Mucosa of rectum (tissue), 2 donors: ENCODE results near the gene BRI3BP.

Source experiments
- H3K27ac ChIP-seq, 2 donors: one replicate each; pipeline ENCODE4 v1.7.0; 2013; ENCODE audit warnings: inconsistent platforms in 2 of 2, low read depth in 2 of 2, low read length in 2 of 2
- H3K27me3 ChIP-seq, 2 donors: one replicate each; pipeline ENCODE4 v1.7.0; 2013; ENCODE audit warnings: low read length in 2 of 2; ENCODE audit not compliant: control insufficient read depth in 2 of 2, insufficient read depth in 2 of 2
- H3K36me3 ChIP-seq, 2 donors: one replicate each; pipeline ENCODE4 v1.7.0; 2013; ENCODE audit warnings: low read length in 2 of 2; ENCODE audit not compliant: control insufficient read depth in 2 of 2, insufficient read depth in 2 of 2
- H3K4me1 ChIP-seq, 2 donors: one replicate each; pipeline ENCODE4 v1.7.0; 2013; ENCODE audit warnings: low read length in 2 of 2, mild to moderate bottlenecking in 1 of 2; ENCODE audit not compliant: control insufficient read depth in 2 of 2, insufficient read depth in 2 of 2
- H3K4me3 ChIP-seq, 2 donors: one replicate each; pipeline ENCODE4 v1.7.0; 2013; ENCODE audit warnings: low read length in 2 of 2
- H3K9ac ChIP-seq, 2 donors: one replicate each; pipeline ENCODE4 v1.7.0; 2013; ENCODE audit warnings: low read length in 2 of 2, low read depth in 1 of 2, mild to moderate bottlenecking in 1 of 2
- H3K9me3 ChIP-seq, 2 donors: one replicate each; pipeline ENCODE4 v1.7.0; 2013; ENCODE audit warnings: low read length in 2 of 2; ENCODE audit not compliant: control insufficient read depth in 2 of 2
- donor health status: healthy.
- donor health status: Normal muscosa, but diverticular disease.

The BRI3BP gene, protein sequence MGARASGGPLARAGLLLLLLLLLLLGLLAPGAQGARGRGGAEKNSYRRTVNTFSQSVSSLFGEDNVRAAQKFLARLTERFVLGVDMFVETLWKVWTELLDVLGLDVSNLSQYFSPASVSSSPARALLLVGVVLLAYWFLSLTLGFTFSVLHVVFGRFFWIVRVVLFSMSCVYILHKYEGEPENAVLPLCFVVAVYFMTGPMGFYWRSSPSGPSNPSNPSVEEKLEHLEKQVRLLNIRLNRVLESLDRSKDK

DNA sequence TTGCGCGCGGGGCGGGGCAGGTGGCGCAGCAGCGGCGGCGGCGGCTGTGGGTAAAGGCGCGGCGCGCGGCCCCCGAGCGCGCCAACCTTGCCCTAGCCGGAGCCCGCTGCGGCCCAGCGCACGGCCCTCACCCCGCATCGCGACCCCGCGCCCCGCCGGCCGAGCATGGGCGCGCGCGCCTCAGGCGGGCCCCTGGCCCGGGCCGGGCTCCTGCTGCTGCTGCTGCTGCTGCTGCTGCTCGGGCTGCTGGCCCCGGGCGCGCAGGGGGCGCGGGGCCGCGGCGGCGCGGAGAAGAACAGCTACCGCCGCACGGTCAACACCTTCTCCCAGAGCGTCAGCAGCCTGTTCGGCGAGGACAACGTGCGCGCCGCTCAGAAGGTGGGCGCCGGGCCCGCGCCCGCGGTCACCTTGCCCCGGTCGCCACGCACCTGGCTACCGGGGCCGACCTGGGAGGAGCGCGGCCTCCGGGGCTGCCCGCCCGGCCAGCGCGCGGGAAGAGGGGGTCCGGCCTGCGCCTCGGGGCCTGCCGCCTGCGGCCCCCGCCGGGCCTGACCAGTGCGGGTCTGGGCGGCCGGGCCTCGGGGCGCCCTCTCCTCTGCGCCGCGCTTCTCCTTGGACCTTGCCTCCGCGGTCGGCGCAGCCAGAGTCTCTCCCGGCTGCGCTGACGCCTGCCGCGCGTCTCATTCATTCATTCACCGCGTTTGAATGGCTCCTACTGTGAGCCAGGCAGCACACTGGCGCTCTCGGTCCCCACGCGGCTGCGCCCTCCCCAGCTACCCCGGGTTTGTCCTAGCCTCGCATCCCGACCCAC, at the start of gene BRI3BP:
Gene BRI3BP, plus strand, starts transcription at position 20 of the 811 bp plus-strand sequence. Its CDS starts 146 bp downstream, at position 166.
- H3K4me3 ChIP-seq: peak within 1 kb of the TSS; percentile 85 to 92
- no peaks in the 10 kb centered on the region for H3K27me3 ChIP-seq
- H3K36me3 ChIP-seq: no peaks in the 10 kb centered on the region
- no peaks in the 10 kb centered on the region for H3K9me3 ChIP-seq
- H3K4me1 ChIP-seq: peaks cover 9 to 11% of the 10 kb centered on the region in 2 donors
- H3K27ac ChIP-seq: peak within 1 kb of the TSS; percentile 74 to 80
- H3K9ac ChIP-seq: peak within 1 kb of the TSS; percentile 70 to 72

GRCh38 chr12:124946447-124946793, 47.0 kb upstream of the BRI3BP start:
- H3K9me3 ChIP-seq: no peaks in the 10 kb centered on the region
- H3K9ac ChIP-seq: no peak overlapping the region
- H3K36me3 ChIP-seq: peaks cover 30 to 34% of the 10 kb centered on the region in 2 donors
- no peaks in the 10 kb centered on the region for H3K27me3 ChIP-seq
- no peaks in the 10 kb centered on the region for H3K4me1 ChIP-seq
- H3K4me3 ChIP-seq: no peak overlapping the region
- no peak overlapping the region for H3K27ac ChIP-seq

- no peak overlapping the region for H3K27ac ChIP-seq
- no peaks in the 10 kb centered on the region for H3K27me3 ChIP-seq
- no peak overlapping the region for H3K9ac ChIP-seq
- H3K4me3 ChIP-seq: no peak overlapping the region
- no peaks in the 10 kb centered on the region for H3K4me1 ChIP-seq
- H3K9me3 ChIP-seq: no peaks in the 10 kb centered on the region
- H3K36me3 ChIP-seq: peaks cover 30 to 38% of the 10 kb centered on the region in 2 donors
Observed at GRCh38 chr12:124947013-124947412, 46.4 kb upstream of the BRI3BP start.

DNA sequence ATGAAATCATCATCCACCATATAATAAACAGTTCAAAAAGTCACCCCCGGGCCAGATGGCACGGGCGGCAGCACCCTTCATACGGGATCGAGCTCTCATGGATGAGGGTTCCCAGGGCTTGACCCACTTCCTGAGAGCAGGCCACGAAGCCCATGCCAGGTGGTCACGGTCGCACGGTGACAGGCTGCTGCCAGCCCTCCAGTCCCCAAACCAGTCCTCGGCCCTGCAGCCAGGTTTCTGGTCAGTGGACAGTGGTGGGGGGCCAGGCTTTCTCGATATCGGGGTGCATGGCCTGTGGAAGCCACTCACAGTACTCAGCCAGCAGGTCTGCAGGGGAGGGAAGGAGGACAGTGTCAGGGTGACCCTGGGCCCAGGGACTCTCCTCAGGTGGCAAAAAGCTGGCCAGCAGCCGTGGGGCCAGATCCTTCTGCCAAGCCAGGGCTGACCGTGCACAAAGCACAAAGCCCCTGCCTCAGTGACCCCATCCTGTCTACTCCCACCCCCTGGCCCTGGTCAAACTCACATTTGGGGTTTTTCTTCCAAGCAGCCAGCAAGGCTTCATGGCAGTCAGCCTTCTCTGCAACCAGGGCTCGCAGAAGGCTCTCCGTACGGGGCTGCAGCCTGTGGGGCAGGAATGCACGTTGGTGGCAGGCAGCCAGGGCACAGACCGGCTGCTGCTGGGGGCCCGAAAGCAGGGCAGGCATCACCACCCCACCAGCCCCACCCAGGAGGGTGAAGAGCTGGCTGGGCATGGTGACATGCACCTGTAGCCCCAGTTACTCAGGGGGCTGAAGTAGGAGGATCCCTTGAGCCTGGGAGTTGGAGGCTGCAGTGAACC, 45.7 kb upstream of the BRI3BP start:
- Histone ChIP-seq H3K9me3 (no peaks in the 10 kb centered on the region), H3K4me3 (no peak overlapping the region), H3K27ac (no peak overlapping the region), H3K9ac (no peak overlapping the region), H3K27me3 (no peaks in the 10 kb centered on the region), H3K4me1 (no peaks in the 10 kb centered on the region), H3K36me3 (peaks cover 30 to 43% of the 10 kb centered on the region in 2 donors)

DNA sequence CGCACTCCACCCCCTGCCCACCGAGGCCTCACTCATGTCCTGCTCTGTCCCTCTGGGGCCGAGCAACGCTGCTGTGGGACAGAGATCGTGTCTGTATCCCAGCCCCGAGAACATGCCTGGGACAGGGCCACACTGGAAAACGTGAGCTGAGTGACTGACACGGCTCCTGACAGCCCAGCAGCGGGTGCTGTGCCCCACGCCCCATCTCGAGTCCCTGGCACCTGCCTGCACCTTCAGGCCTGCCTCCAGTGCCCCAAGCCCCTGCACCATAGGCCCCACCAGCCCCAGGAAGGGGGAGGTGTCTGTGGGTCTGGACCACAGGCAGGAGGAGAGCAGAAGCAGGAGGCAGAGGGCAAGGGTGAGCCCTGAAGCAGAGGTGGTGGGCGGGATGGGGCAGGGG, 44.4 kb upstream of the BRI3BP start:
- Histone ChIP-seq H3K9ac (no peak overlapping the region), H3K27ac (no peak overlapping the region), H3K4me3 (no peak overlapping the region), H3K36me3 (peaks cover 38 to 49% of the 10 kb centered on the region in 2 donors), H3K27me3 (no peaks in the 10 kb centered on the region), H3K9me3 (no peaks in the 10 kb centered on the region), H3K4me1 (no peaks in the 10 kb centered on the region)

GRCh38 chr12:124949779-124950728, 43.4 kb upstream of the BRI3BP start:
- Histone ChIP-seq H3K9ac (no peak overlapping the region), H3K9me3 (no peaks in the 10 kb centered on the region), H3K36me3 (peaks cover 38 to 54% of the 10 kb centered on the region in 2 donors), H3K27me3 (no peaks in the 10 kb centered on the region), H3K4me1 (no peaks in the 10 kb centered on the region), H3K27ac (no peak overlapping the region), H3K4me3 (no peak overlapping the region)

- no peak overlapping the region for H3K4me3 ChIP-seq
- no peak overlapping the region for H3K9ac ChIP-seq
Observed at GRCh38 chr12:124952295-124952694, 41.1 kb upstream of the BRI3BP start.

GRCh38 chr12:124952801-124953200, 40.6 kb upstream of the BRI3BP start:
- Histone ChIP-seq H3K36me3 (peaks cover 44 to 61% of the 10 kb centered on the region in 2 donors), H3K9me3 (no peaks in the 10 kb centered on the region)

More at GRCh38 chr12:124952295-124952694, 41.1 kb upstream of the BRI3BP start:
- Histone ChIP-seq H3K4me1 (no peaks in the 10 kb centered on the region), H3K36me3 (peaks cover 44 to 62% of the 10 kb centered on the region in 2 donors), H3K27ac (no peak overlapping the region), H3K9me3 (no peaks in the 10 kb centered on the region), H3K27me3 (no peaks in the 10 kb centered on the region)

GRCh38 chr12:124953689-124954405, 39.6 kb upstream of the BRI3BP start:
- no peaks in the 10 kb centered on the region for H3K27me3 ChIP-seq
- no peaks in the 10 kb centered on the region for H3K9me3 ChIP-seq
- peaks cover 44 to 68% of the 10 kb centered on the region in 2 donors for H3K36me3 ChIP-seq
- H3K4me1 ChIP-seq: no peaks in the 10 kb centered on the region
- H3K27ac ChIP-seq: no peak overlapping the region
- no peak overlapping the region for H3K4me3 ChIP-seq
- no peak overlapping the region for H3K9ac ChIP-seq

More at GRCh38 chr12:124952801-124953200, 40.6 kb upstream of the BRI3BP start:
- Histone ChIP-seq H3K4me1 (no peaks in the 10 kb centered on the region), H3K4me3 (no peak overlapping the region), H3K27ac (no peak overlapping the region), H3K9ac (no peak overlapping the region), H3K27me3 (no peaks in the 10 kb centered on the region)
